ENCODE measurements around the gene CD320. TPM values are rescaled to one million over a fixed set of nuclear protein-coding genes. Genes with fewer than 3 reads are reported as not detected.
"Not testable (repeated sequence)": the region's sequence is repeated elsewhere in the genome, so short reads cannot be mapped to it uniquely, and the experiment has no call there.

The CD320 gene
- total RNA-seq, 1 donor from 2014 or later, result 24.3 TPM

- DNase-seq (ENCODE audit: low spot score), result no peak
These were observed 2.3 kb upstream of the CD320 start for GRCh38 chr19:8310342-8311055.

- peak; percentile 40 for DNase-seq (ENCODE audit: low spot score)
These were observed 733 bp upstream of the CD320 start for GRCh38 chr19:8308891-8309291.

GRCh38 chr19:8307400-8307964 is 676 bp downstream of the CD320 start:
- peak; percentile 42 for DNase-seq (ENCODE audit: low spot score)

- DNase-seq (ENCODE audit: low spot score), result peak; percentile 41
These were observed 1.7 kb downstream of the CD320 start for GRCh38 chr19:8306235-8307054.

DNA sequence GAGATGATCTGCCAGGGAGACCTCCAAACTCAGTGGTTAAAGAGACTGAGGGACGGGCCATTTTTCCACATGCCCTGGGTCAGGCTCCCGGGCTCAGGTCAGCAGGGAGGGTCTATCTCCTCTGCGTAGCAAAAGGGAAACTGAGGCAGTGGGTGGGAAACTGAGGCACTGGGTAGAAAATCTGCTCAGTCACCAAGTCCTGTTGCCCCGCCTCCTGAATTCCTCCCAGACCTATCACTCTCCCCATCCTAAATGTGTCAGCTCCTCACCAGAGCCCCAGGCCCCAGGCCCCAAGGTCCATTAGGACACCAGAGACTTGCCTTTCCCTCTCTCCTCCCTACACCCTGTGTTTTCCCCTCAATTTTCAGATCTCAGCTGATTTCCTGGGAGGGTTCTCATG is 2.4 kb downstream of the CD320 start:
- peak; percentile 31 for DNase-seq (ENCODE audit: low spot score)

DNA sequence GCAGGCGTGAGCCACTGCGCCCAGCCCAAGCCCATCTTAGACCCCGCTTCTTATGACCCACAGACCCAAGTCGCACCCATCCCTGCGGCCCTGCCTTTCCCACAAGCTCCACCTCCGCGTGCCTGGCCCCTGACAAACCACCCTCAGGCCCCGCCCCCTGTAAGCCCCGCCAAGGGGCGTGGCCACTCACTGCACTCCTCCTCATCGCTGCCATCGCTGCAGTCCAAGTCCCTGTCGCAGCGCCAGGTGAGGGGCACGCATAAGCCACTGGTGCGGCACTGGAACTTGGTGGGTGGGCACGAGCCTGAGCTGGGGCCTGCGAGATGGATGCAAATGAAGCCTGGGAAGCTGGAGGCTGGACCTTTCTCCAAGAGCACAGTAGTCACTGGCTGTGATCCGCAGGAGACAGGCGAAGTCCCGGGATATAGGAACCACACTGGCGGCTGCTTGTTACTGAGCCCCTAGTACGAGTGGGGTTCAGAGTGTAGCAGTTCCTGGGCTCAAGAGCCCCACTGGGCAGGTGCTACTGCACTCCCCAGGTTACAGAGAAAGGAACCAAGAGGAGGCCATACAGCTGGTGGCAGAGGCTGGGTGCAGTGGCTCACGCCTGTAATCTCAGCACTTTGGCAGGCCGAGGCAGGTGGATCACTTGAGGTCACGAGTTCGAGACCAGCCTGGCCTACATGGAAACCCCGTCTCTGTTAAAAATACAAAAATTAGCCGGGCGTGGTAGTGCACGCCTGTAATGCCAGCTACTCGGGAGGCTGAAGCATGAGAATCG is 3.1 kb downstream of the CD320 start:
- peak; percentile 41 for DNase-seq (ENCODE audit: low spot score)

- DNase-seq (ENCODE audit: low spot score), result peak; percentile 31
These were observed 5.4 kb downstream of the CD320 start for GRCh38 chr19:8302734-8303133.

DNA sequence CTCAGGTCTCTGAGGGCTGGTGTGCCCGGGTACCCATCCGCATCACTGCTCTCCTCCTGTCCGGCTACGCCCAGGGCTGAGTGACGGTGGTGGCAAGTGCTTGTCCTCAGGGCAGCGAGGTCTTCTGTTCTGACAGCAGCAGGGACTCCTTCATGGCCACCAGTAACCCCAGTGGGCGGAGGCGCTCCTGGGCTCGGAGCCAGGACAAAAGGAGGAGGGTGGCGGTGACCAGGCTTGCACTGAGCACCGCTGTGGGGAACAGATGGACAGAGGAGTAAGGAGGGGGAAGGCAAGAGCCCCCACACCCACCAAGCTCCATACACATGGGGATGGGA is 5.8 kb downstream of the CD320 start:
- peak; percentile 44 for DNase-seq (ENCODE audit: low spot score)

DNA sequence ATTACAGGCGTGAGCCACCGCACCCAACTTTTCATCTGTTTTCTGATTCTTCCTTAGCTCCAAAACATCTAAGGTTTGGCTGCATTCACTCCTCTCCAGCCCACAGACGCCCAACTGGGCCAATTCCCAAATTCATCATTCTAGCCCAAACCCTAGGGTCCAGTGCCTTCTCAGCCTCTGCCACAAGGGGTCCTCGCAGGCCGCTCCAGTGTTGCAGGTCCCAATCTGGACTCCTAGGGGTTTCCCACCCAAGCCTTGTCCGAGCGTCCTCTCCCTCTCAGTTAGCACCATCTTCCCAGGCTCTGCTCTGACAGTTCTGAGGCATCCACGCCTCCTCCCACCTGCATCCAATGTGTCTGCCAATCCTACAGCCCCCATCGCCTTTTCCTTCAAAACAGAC is 16.8 kb downstream of the CD320 start:
- DNase-seq (ENCODE audit: low spot score), result not testable (repeated sequence)

- not testable (repeated sequence) for DNase-seq (ENCODE audit: low spot score)
These were observed 31.6 kb downstream of the CD320 start for GRCh38 chr19:8276508-8276907.

GRCh38 chr19:8269724-8270123 is 38.4 kb downstream of the CD320 start:
- no peak for DNase-seq (ENCODE audit: low spot score)

GRCh38 chr19:8265872-8266271 is 42.3 kb downstream of the CD320 start:
- DNase-seq (ENCODE audit: low spot score), result no peak

GRCh38 chr19:8264248-8264647 is 43.9 kb downstream of the CD320 start:
- peak; percentile 13 for DNase-seq (ENCODE audit: low spot score)

GRCh38 chr19:8262431-8262830 is 45.7 kb downstream of the CD320 start:
- peak; percentile 39 for DNase-seq (ENCODE audit: low spot score)

DNA sequence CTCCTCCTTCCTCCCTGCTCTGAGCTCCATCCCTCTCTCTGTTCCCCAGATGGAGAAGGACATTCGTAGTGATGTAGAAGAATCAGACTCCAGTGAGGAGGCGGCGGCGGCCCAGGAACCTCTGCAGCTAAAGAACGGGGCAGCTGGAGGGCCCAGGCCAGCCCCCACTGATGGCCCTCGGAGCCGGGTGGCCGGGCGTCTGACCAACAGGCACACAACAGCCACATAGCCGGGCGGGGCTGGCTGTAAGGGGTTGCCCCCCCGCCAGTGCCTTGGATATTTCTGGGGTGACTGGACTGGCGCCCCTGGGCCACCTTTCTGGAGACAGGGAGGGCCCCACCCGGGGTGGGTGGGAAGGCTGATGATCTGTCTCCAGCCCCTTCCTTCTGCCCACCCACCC is 46.3 kb downstream of the CD320 start:
- DNase-seq (ENCODE audit: low spot score), result peak; percentile 35

DNA sequence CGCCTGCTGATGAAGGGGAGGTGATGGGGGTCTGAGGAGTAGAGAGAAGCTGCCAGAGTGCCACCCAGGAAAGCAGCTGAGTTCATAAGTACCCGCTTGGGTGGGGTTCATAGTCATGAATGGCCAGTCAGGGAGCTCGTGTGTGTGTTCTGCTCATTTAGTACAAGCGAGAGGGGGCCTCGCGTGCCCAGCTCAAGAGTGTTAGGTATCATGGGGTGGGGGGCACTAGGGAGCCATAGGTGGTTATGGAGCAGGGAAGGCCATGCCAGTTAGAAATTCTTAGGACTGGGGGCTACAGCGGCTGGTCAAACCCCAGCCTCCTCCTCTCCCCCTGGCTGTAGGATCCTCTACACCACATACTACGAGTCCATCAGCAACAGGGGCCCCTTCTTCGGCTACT is 46.8 kb downstream of the CD320 start:
- DNase-seq (ENCODE audit: low spot score), result no peak

DNA sequence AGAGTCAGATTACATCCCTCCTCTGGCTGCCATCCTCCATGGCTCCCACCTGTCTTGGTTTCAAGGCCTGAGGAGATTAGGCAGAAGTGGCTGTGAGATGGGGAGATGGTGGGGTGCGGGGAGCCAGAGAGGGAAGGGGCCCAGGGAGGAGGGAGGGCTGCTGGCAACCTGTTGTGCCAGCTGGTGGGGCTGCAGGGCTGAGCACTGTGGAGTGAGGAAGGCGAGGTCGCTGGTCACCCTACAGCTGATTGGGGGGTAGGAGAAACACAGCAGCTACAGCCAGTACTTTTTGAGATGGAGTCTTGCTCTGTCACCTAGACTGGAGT is 48.3 kb downstream of the CD320 start:
- no peak for DNase-seq (ENCODE audit: low spot score)

GRCh38 chr19:8259142-8259921 is 48.8 kb downstream of the CD320 start:
- DNase-seq (ENCODE audit: low spot score), result no peak

DNA sequence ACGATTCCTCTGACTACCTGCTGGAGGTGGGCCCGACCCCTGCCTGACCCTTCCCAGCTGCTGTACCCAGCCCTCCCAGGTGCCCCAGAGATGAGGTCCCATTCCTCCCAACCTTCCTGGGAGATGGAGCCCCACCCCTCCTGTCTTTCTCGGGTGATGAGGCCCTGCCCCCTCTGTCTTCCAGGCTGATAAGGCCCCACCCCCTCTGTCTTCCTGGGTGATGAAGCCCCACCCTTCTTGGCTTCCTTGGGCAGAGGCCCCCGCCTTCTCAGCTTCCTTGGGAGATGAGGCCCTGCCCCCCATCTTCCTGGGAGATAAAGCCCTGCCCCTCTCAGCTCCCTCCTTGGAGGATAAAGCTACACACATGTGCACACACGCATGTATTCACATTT is 51.1 kb downstream of the CD320 start:
- no peak for DNase-seq (ENCODE audit: low spot score)

- no peak for DNase-seq (ENCODE audit: low spot score)
These were observed 51.7 kb downstream of the CD320 start for GRCh38 chr19:8256276-8257051.

All from ureter (tissue), 1 donor.